Parathyroid adenoma (tissue), 2 donors: Measurements from ENCODE around the gene TANC1.

Experiments
- H2AFZ ChIP-seq: fragments of 300-600 bp; sonication (generic); one replicate; pipeline ENCODE4 v1.7.0; 2017; ENCODE audit warnings: antibody characterized with exemption, mild to moderate bottlenecking
- H3K27ac ChIP-seq: fragments of 300-600 bp; sonication (generic); one replicate; pipeline ENCODE4 v1.7.0; 2017
- H3K27me3 ChIP-seq: fragments of 300-600 bp; sonication (generic); one replicate; pipeline ENCODE4 v1.7.0; 2017; ENCODE audit warnings: low read length; ENCODE audit not compliant: control insufficient read depth, insufficient read depth
- H3K36me3 ChIP-seq: fragments of 300-600 bp; sonication (generic); one replicate; pipeline ENCODE4 v1.7.0; 2017; ENCODE audit warnings: low read length; ENCODE audit not compliant: control insufficient read depth, insufficient read depth
- H3K4me1 ChIP-seq: fragments of 300-600 bp; sonication (generic); one replicate; pipeline ENCODE4 v1.7.0; 2017; ENCODE audit warnings: control low read depth
- H3K4me2 ChIP-seq: fragments of 300-600 bp; sonication (generic); one replicate; pipeline ENCODE4 v1.7.0; 2017; ENCODE audit warnings: low read length
- H3K4me3 ChIP-seq: fragments of 300-600 bp; sonication (generic); one replicate; pipeline ENCODE4 v1.7.0; 2017; ENCODE audit warnings: low read depth, low read length
- H3K79me2 ChIP-seq: fragments of 300-600 bp; sonication (generic); one replicate; pipeline ENCODE4 v1.7.0; 2017; ENCODE audit warnings: control low read depth
- H3K9ac ChIP-seq: fragments of 300-600 bp; sonication (generic); one replicate; pipeline ENCODE4 v1.7.0; 2017; ENCODE audit warnings: mild to moderate bottlenecking
- H3K9me3 ChIP-seq: fragments of 300-600 bp; sonication (generic); one replicate; pipeline ENCODE4 v1.7.0; 2017; ENCODE audit warnings: low read length; ENCODE audit not compliant: control insufficient read depth
- TF ChIP-seq, protein P1 (sequence below): fragments of 300-600 bp; sonication (generic); IDR thresholded peaks from one replicate; pipeline ENCODE4 v1.7.0; 2017; ENCODE audit warnings: antibody characterized with exemption, mild to moderate bottlenecking
- donor health status: primary hyperparathyroidism.

TANC1 gene

DNA sequence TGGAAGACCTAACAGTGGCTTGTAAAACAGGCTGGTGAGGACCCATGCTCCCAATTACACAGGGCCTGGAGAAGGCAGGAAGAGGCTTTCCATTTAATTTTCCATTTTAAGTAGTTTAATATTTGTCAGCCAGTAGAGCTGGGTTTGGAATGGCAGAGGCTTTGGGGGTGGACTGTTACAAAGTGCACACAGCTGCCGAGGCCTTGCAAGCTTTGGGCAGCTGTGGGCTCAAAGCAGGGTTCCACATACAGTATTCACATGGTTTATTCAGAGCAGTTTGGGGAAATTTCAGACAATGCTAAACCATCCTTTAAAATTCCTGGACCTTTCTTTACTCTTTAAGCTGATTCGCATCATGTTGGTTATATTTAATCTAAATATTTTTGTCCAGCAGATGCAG, 185.5 kb downstream of the TANC1 start:
- Histone ChIP-seq H3K79me2 (no peaks in the 10 kb centered on the region), H3K9ac (no peak overlapping the region), H3K4me1 (peaks cover 2% of the 10 kb centered on the region), H3K4me3 (no peak overlapping the region), H3K36me3 (no peaks in the 10 kb centered on the region), H3K9me3 (no peaks in the 10 kb centered on the region), H3K27ac (no peak overlapping the region), H2AFZ (no peak overlapping the region), H3K4me2 (no peak overlapping the region), H3K27me3 (no peaks in the 10 kb centered on the region)
- TF ChIP-seq, protein P1, sequence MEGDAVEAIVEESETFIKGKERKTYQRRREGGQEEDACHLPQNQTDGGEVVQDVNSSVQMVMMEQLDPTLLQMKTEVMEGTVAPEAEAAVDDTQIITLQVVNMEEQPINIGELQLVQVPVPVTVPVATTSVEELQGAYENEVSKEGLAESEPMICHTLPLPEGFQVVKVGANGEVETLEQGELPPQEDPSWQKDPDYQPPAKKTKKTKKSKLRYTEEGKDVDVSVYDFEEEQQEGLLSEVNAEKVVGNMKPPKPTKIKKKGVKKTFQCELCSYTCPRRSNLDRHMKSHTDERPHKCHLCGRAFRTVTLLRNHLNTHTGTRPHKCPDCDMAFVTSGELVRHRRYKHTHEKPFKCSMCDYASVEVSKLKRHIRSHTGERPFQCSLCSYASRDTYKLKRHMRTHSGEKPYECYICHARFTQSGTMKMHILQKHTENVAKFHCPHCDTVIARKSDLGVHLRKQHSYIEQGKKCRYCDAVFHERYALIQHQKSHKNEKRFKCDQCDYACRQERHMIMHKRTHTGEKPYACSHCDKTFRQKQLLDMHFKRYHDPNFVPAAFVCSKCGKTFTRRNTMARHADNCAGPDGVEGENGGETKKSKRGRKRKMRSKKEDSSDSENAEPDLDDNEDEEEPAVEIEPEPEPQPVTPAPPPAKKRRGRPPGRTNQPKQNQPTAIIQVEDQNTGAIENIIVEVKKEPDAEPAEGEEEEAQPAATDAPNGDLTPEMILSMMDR: no peak

DNA sequence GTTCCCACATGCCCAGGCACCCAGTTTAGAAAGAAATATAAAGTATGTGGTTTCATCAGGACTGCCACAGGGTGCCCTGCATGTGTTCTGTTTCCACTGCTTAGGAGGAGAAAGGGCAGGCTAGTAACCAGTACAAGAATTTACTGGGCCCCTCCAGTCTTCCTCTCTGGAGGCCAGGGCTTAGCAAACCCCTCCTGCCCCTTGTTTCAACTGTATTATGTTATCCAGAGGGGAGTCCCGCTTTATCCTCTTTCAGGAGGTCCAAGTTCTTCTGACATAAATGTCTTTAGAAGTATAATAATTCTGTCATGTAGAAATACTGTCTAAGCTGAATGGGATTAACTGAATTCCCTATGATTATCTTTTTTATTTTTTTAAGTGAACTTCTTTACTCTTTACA, 185.9 kb downstream of the TANC1 start:
- H3K27ac ChIP-seq: no peak overlapping the region
- no peaks in the 10 kb centered on the region for H3K79me2 ChIP-seq
- no peak overlapping the region for H3K4me2 ChIP-seq
- no peaks in the 10 kb centered on the region for H3K27me3 ChIP-seq
- peaks cover 2% of the 10 kb centered on the region for H3K4me1 ChIP-seq
- H3K36me3 ChIP-seq: no peaks in the 10 kb centered on the region
- no peaks in the 10 kb centered on the region for H3K9me3 ChIP-seq
- H3K4me3 ChIP-seq: no peak overlapping the region
- H2AFZ ChIP-seq: no peak overlapping the region
- no peak overlapping the region for H3K9ac ChIP-seq
- TF ChIP-seq, protein P1: no peak

DNA sequence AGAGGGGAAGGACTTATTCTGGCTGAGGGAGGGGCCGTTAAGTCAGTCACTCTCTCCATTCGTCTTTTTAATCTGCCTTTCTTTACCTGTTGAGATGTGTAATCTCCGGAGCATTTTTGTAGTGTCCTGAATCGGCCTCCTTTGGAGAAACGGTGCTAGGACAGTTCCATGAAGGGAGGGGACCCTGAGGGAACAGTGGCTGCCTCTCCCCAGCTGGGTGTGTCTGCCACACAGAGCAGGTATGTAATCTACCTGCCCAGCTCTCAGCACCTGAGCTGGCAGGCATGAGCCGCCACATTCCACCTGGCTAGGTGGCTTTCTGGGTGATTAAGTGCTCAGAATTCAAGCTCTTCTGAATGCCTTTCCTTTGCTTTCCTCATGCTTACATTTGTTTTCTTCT, 186.9 kb downstream of the TANC1 start:
- H3K4me3 ChIP-seq: no peak overlapping the region
- H3K36me3 ChIP-seq: no peaks in the 10 kb centered on the region
- no peak overlapping the region for H2AFZ ChIP-seq
- no peak overlapping the region for H3K9ac ChIP-seq
- H3K9me3 ChIP-seq: no peaks in the 10 kb centered on the region
- TF ChIP-seq, protein P1: no peak
- no peaks in the 10 kb centered on the region for H3K27me3 ChIP-seq
- no peaks in the 10 kb centered on the region for H3K79me2 ChIP-seq
- peaks cover 2% of the 10 kb centered on the region for H3K4me1 ChIP-seq
- no peak overlapping the region for H3K27ac ChIP-seq
- H3K4me2 ChIP-seq: no peak overlapping the region

DNA sequence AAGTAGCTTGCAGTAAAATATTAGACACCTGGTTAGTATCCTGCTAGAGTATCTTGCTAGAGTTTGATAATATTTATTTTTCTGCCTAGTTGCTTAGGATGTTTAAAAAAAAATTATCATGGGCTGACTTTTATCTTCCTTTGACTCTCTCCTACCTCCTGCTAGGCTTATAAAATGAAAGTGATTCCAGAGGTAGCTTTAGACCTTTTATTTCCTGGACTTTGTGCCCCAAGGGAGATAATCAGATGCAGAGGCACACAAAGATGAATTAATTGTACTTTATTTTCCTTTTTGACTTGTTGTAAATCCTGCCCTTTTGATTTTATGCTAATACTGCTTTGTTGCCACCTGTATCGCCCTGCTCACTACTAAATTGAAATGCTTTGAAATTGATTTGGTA, 187.4 kb downstream of the TANC1 start:
- no peak overlapping the region for H3K9ac ChIP-seq
- no peaks in the 10 kb centered on the region for H3K79me2 ChIP-seq
- no peak overlapping the region for H2AFZ ChIP-seq
- H3K9me3 ChIP-seq: no peaks in the 10 kb centered on the region
- no peak overlapping the region for H3K4me2 ChIP-seq
- no peaks in the 10 kb centered on the region for H3K36me3 ChIP-seq
- TF ChIP-seq, protein P1: no peak
- no peak overlapping the region for H3K4me3 ChIP-seq
- H3K27me3 ChIP-seq: no peaks in the 10 kb centered on the region
- no peak overlapping the region for H3K27ac ChIP-seq
- H3K4me1 ChIP-seq: peaks cover under 1% of the 10 kb centered on the region

DNA sequence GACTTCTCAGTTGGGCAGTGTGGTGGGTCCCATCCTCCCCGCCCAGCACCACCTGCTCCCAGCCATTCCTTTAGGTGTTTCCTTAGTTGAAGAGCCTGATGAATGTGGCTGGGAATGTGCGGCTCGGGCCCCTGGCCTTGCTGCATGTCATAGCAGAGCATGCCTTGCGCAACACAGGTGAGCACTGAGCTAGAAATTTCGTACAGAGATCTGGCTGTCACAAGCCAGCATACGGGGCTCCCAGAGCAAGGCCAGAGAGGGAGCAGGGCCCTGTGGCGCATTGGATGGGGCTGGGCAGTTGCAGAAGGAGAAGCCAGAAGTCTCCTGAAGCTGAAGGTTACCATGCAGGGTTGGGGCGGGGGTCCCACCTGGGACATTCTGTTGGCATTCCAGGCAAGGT, 188.4 kb downstream of the TANC1 start:
- Histone ChIP-seq H3K27me3 (no peaks in the 10 kb centered on the region), H3K9me3 (no peaks in the 10 kb centered on the region), H3K27ac (no peak overlapping the region), H3K9ac (no peak overlapping the region), H3K4me1 (no peaks in the 10 kb centered on the region), H3K79me2 (no peaks in the 10 kb centered on the region), H3K4me2 (no peak overlapping the region), H2AFZ (no peak overlapping the region), H3K4me3 (no peak overlapping the region), H3K36me3 (no peaks in the 10 kb centered on the region)
- TF ChIP-seq, protein P1: no peak
